Breast epithelium (tissue), 3 donors: ENCODE data around the gene SIN3B.

Experiments
- CTCF ChIP-seq, 3 donors: fragments of 450-650 bp; IDR thresholded peaks; one replicate each; pipeline ENCODE4 v1.5.1; 2016 to 2017; ENCODE audit warnings: antibody characterized with exemption in 3 of 3, mild to moderate bottlenecking in 3 of 3, moderate library complexity in 3 of 3
- POLR2A ChIP-seq: fragments of 450-650 bp; IDR thresholded peaks from one replicate; pipeline ENCODE4 v1.6.1; 2016; ENCODE audit warnings: antibody characterized with exemption, mild to moderate bottlenecking, moderate library complexity

GRCh38 chr19:16831531-16831930, 2.3 kb downstream of the SIN3B start:
- no peak for TF ChIP-seq CTCF (IDR thresholded peaks at IDR 0.05)
- TF ChIP-seq POLR2A, result no peak
